B cell (primary cell): ENCODE measurements around the gene ZBED1. TPM values are rescaled to one million over a fixed set of nuclear protein-coding genes. Genes with fewer than 3 reads are reported as not detected.
"Not testable (repeated sequence)": the region's sequence is repeated elsewhere in the genome, so short reads cannot be mapped to it uniquely, and the experiment has no call there.

Experiments used
- ATAC-seq: fragments of 200-7000 bp; cut with Tn5 transposase; one replicate; pipeline ENCODE4 v1.10.0; 2021; ENCODE audit warnings: low read depth, mild to moderate bottlenecking, moderate number of reproducible peaks, moderate library complexity
- CTCF ChIA-PET: fragments of 350-600 bp; sonication (Branson Sonifier 250); formaldehyde crosslinking; loops from one replicate; lab custom pipeline; 2021; ENCODE audit warnings: antibody characterized with exemption, inconsistent platforms; lab: Charles Lee
- POLR2A ChIA-PET: fragments of 350-600 bp; sonication (Branson Sonifier 250); formaldehyde crosslinking; loops from one replicate; lab custom pipeline; 2021; ENCODE audit warnings: antibody characterized with exemption; lab: Charles Lee
- DNase-seq: peaks from one replicate; pipeline ENCODE4 v3.0.0; 2013
- H2AFZ ChIP-seq: 2 replicates; pipeline ENCODE4 v1.6.1; 2012; ENCODE audit warnings: mild to moderate bottlenecking, low read depth, low read length; ENCODE audit not compliant: insufficient read depth, poor library complexity, severe bottlenecking
- H3K27ac ChIP-seq, 2 donors: 1 replicate in 1 of 2; 2 replicates in 1 of 2; pipeline ENCODE4 v1.5.1; 2012 to 2013; ENCODE audit warnings: low read length in 2 of 2, mild to moderate bottlenecking in 2 of 2, moderate library complexity in 1 of 2
- H3K27me3 ChIP-seq, 4 experiments: fragments of 200-600 bp in 1 of 4; sonication (generic) in 1 of 4; replicated peaks in 1 of 4; 1 replicate in 2 of 4; 2 replicates in 2 of 4; pipeline versions ENCODE4 v1.6.1 to v1.7.0; 2013 to 2016; ENCODE audit warnings: low read length in 3 of 4, mild to moderate bottlenecking in 2 of 4, mixed read lengths in 1 of 4, moderate library complexity in 1 of 4; ENCODE audit not compliant: insufficient read depth in 4 of 4, control insufficient read depth in 3 of 4; ENCODE audit errors: control extremely low read depth in 1 of 4
- H3K36me3 ChIP-seq, 2 experiments: replicated peaks in 1 of 2; 1 replicate in 1 of 2; 2 replicates in 1 of 2; pipeline versions ENCODE4 v1.6.1 to v1.7.1; 2013; ENCODE audit warnings: low read length in 1 of 2; ENCODE audit not compliant: insufficient read depth in 2 of 2, control insufficient read depth in 1 of 2; ENCODE audit errors: control extremely low read depth in 1 of 2, extremely low read depth in 1 of 2
- H3K4me1 ChIP-seq, 2 donors: fragments of 200-600 bp in 1 of 2; sonication (generic) in 1 of 2; 1 replicate in 1 of 2; 2 replicates in 1 of 2; pipeline versions ENCODE4 v1.5.1 to v1.6.1; 2013 to 2017; ENCODE audit warnings: low read length in 2 of 2; ENCODE audit not compliant: control insufficient read depth in 2 of 2, insufficient read depth in 2 of 2
- H3K4me2 ChIP-seq: replicated peaks from 2 replicates; pipeline ENCODE3; 2012; ENCODE audit warnings: mild to moderate bottlenecking, low read depth, low read length; ENCODE audit not compliant: poor library complexity, severe bottlenecking
- H3K4me3 ChIP-seq, 5 experiments: fragments of 200-600 bp in 1 of 5; sonication (generic) in 1 of 5; 1 replicate in 3 of 5; 2 replicates in 2 of 5; pipeline versions ENCODE4 v1.5.1 to v1.7.0; 2011 to 2016; ENCODE audit warnings: low read length in 4 of 5, mild to moderate bottlenecking in 4 of 5, low read depth in 2 of 5, control low read depth in 1 of 5, moderate library complexity in 1 of 5; ENCODE audit not compliant: insufficient read depth in 1 of 5; ENCODE audit errors: control extremely low read depth in 1 of 5, extremely low read depth in 1 of 5
- H3K79me2 ChIP-seq: fragments of 200-600 bp; sonication (generic); one replicate; pipeline ENCODE4 v1.6.0; 2016; ENCODE audit warnings: low read length; ENCODE audit not compliant: control insufficient read depth, insufficient read depth
- H3K9ac ChIP-seq: fragments of 200-600 bp; sonication (generic); 2 replicates; pipeline ENCODE4 v1.6.1; 2017; ENCODE audit warnings: mild to moderate bottlenecking, low read length, moderate library complexity
- H3K9me3 ChIP-seq, 3 donors: one replicate each; pipeline versions ENCODE4 v1.6.1 to v1.7.1; 2013; ENCODE audit warnings: low read length in 2 of 3; ENCODE audit not compliant: control insufficient read depth in 2 of 3, insufficient read depth in 1 of 3; ENCODE audit errors: control extremely low read depth in 1 of 3
- H4K20me1 ChIP-seq: 2 replicates; pipeline ENCODE4 v1.6.0; 2012; ENCODE audit warnings: mild to moderate bottlenecking, low read length; ENCODE audit not compliant: insufficient read depth, control insufficient read depth, poor library complexity, severe bottlenecking
- H3K27ac Mint-ChIP-seq: one replicate; pipeline ENCODE4 v1.8.0; 2021; ENCODE audit warnings: mixed read lengths
- H3K27me3 Mint-ChIP-seq: one replicate; pipeline ENCODE4 v1.8.0; 2021; ENCODE audit warnings: mixed read lengths
- H3K4me1 Mint-ChIP-seq: one replicate; pipeline ENCODE4 v1.8.0; 2021; ENCODE audit warnings: mixed read lengths
- H3K4me3 Mint-ChIP-seq: one replicate; pipeline ENCODE4 v1.8.0; 2021; ENCODE audit warnings: mixed read lengths
- H3K9me3 Mint-ChIP-seq: one replicate; pipeline ENCODE4 v1.8.0; 2022; ENCODE audit warnings: mixed read lengths; ENCODE audit not compliant: insufficient read depth
- CTCF ChIP-seq: fragments of 200-600 bp; IDR thresholded peaks from one replicate; pipeline ENCODE4 v1.8.0; 2022; ENCODE audit warnings: antibody characterized with exemption, mild to moderate bottlenecking
- EZH2 ChIP-seq: IDR thresholded peaks from 2 replicates; pipeline ENCODE4 v1.6.1; 2012; ENCODE audit warnings: borderline replicate concordance, low read depth, mild to moderate bottlenecking, moderate library complexity, low read length; ENCODE audit not compliant: insufficient read depth, poor library complexity, severe bottlenecking
- WGBS: methylation state at CpG from one replicate; pipeline ENCODE4 v1.1.5; 2013; ENCODE audit warnings: missing lambda C conversion rate; ENCODE audit not compliant: insufficient coverage; 5-methylcytosine and 5-hydroxymethylcytosine counted together
- intact Hi-C: fragments of 100-400 bp; cut with micrococcal nuclease; formaldehyde crosslinking; loops from one replicate; pipeline ENCODE4 v1.10.0; 2022
- polyA plus RNA-seq: library from polyadenylated mRNA; depleted of rRNA; stranded (reverse); fragments of >200 nt; gene quantifications from 2 replicates; pipeline ENCODE4 v1.2.3, GENCODE V29; 2012
- total RNA-seq, 2 donors: library from RNA; stranded (reverse); fragments of 120-200 nt in 1 of 2; gene quantifications; 1 replicate in 1 of 2; 2 replicates in 1 of 2; pipeline versions ENCODE4 v1.2.3 to v1.2.4, GENCODE V29; 2013 to 2022

Gene ZBED1
- total and polyA plus RNA-seq, 2 donors (not counting 1 experiment from before 2014, with no cell fraction given) = 20.3 to 44.7 TPM

- WGBS = 95% methylated on average over 3 of the region's 8 CpGs
- Mint-ChIP-seq H3K27me3 (no peaks in the 10 kb centered on the region), H3K9me3 (peaks cover 4% of the 10 kb centered on the region), H3K27ac (no peak overlapping the region), H3K4me1 (peaks cover 10% of the 10 kb centered on the region), H3K4me3 (no peak overlapping the region)
- Histone ChIP-seq H2AFZ (no peak overlapping the region), H3K4me2 (no peak overlapping the region), H4K20me1 (peaks cover 36% of the 10 kb centered on the region), H3K27me3 (no peaks in the 10 kb centered on the region), H3K9ac (no peak overlapping the region), H3K9me3 (peaks cover 0 to 8% (median 0%) of the 10 kb centered on the region in 3 donors), H3K79me2 (peaks cover 54% of the 10 kb centered on the region), H3K36me3 (no peaks in the 10 kb centered on the region), H3K27ac (no peak overlapping the region), H3K4me3 (no peak overlapping the region), H3K4me1 (no peaks in the 10 kb centered on the region)
- TF ChIP-seq CTCF (no peak), EZH2 (no peak)
- ATAC-seq = no peak
- intact Hi-C loops = no loop called here
- ChIA-PET POLR2A (no interaction called here), CTCF (no interaction called here)
- DNase-seq = no peak
Observed at GRCh38 chrX:2461711-2462016, 39.1 kb downstream of the ZBED1 start.

DNA sequence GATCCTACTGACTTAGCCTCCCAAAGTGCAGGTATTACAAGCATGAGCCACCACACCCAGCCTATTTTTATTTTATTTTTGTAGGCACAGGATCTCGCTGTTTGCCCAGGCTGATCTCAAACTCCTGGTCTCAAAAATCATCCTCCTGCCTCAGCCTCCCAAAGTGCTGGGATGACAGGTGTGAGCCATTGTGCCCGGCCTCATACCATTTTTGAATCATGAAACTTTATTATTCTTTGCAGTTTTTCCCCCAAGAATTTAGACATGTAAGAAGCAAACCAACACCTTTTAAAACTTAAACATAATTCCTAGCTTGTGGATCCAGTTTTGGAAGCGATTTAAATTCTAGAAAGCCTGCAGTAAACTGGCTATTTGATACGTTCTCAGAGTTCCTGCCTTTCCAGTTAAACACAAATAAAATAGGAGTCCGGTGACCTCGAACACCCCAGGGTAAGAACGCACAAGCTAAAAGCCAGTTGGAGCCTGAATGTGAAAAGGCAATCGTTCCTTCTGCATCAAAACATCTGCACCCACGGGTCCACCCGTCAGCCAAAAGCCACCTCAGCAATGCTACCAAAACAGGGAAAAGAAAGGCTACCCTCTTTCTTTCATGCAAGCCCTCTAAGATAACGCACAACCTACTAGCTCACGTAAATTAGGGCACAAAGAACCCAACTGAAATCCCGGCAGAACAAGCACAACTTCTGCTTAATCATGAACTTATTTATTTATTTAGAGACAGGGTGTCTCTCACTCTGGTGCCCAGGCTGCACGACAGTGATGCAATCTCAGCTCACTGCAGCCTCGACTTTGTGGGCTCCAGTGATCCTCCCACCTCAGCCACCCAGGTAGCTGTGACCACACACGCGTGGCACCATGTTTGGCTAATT, 39.7 kb downstream of the ZBED1 start:
- POLR2A ChIA-PET, H3K9me3 Mint-ChIP-seq, DNase-seq, H3K9ac ChIP-seq, H3K27ac ChIP-seq, H3K27me3 Mint-ChIP-seq, H3K9me3 ChIP-seq, H3K27me3 ChIP-seq, H3K36me3 ChIP-seq, H3K27ac Mint-ChIP-seq, H3K4me3 Mint-ChIP-seq, H2AFZ ChIP-seq, H3K4me2 ChIP-seq, H3K4me1 ChIP-seq, intact Hi-C loops, H3K4me3 ChIP-seq, ATAC-seq, CTCF ChIA-PET: not testable (repeated sequence)
- WGBS = 90% methylated on average over 4 of the region's 17 CpGs
- H3K4me1 Mint-ChIP-seq = peaks cover 11% of the 10 kb centered on the region
- Histone ChIP-seq H4K20me1 (peaks cover 30% of the 10 kb centered on the region), H3K79me2 (peaks cover 48% of the 10 kb centered on the region)

GRCh38 chrX:2460048-2460447, 40.7 kb downstream of the ZBED1 start:
- H3K27me3 ChIP-seq, intact Hi-C loops, H2AFZ ChIP-seq, H3K27ac ChIP-seq, H3K27me3 Mint-ChIP-seq, CTCF ChIA-PET, H3K4me3 ChIP-seq, DNase-seq, H3K4me3 Mint-ChIP-seq, ATAC-seq, POLR2A ChIA-PET, H3K9me3 Mint-ChIP-seq, H3K36me3 ChIP-seq, H3K9ac ChIP-seq, H3K4me1 ChIP-seq, H3K4me2 ChIP-seq, H3K9me3 ChIP-seq: not testable (repeated sequence)
- 100% methylated on average over 3 of the region's 10 CpGs for WGBS
- peak overlapping the region; percentile 37 for H3K27ac Mint-ChIP-seq
- H3K79me2 ChIP-seq = peaks cover 44% of the 10 kb centered on the region
- H3K4me1 Mint-ChIP-seq = peaks cover 14% of the 10 kb centered on the region
- H4K20me1 ChIP-seq = peaks cover 25% of the 10 kb centered on the region
